Prostate gland (tissue), 2 donors: ENCODE results near the gene ISX.

ENCODE experiments used
- POLR2A ChIP-seq: fragments of 450-650 bp; IDR thresholded peaks from one replicate; pipeline ENCODE4 v1.6.1; 2016; ENCODE audit warnings: antibody characterized with exemption, mild to moderate bottlenecking
- TF ChIP-seq, protein P1 (sequence below), 4 experiments: fragments of 200-600 bp in 2 of 4; fragments of 450-650 bp in 2 of 4; sonication (generic) in 2 of 4; IDR thresholded peaks; 1 replicate in 3 of 4; 2 replicates in 1 of 4; pipeline ENCODE4 v1.5.1; 2016 to 2019; ENCODE audit warnings: antibody characterized with exemption in 4 of 4, mild to moderate bottlenecking in 2 of 4, moderate library complexity in 2 of 4

DNA sequence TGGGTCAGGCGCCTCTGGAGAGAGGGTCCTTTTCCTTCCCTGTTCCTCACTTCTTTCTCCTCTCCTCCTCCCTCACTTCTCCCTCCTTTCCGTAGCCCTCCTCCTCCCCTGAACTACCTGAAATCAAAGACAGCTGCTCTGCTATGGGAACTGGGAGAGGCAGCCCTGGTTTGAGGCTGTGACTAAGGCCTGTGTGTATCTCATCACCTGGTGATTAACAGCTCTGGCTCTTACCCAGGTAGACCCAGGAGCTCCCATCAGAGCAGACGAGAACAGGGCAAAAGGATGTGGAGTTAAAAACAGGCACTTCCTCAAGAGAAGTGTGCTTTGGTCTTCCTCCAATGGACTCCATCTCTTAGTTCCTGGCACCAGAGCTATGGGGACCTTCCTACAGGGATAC is 5.8 kb downstream of the ISX start:
- TF ChIP-seq, protein P1, sequence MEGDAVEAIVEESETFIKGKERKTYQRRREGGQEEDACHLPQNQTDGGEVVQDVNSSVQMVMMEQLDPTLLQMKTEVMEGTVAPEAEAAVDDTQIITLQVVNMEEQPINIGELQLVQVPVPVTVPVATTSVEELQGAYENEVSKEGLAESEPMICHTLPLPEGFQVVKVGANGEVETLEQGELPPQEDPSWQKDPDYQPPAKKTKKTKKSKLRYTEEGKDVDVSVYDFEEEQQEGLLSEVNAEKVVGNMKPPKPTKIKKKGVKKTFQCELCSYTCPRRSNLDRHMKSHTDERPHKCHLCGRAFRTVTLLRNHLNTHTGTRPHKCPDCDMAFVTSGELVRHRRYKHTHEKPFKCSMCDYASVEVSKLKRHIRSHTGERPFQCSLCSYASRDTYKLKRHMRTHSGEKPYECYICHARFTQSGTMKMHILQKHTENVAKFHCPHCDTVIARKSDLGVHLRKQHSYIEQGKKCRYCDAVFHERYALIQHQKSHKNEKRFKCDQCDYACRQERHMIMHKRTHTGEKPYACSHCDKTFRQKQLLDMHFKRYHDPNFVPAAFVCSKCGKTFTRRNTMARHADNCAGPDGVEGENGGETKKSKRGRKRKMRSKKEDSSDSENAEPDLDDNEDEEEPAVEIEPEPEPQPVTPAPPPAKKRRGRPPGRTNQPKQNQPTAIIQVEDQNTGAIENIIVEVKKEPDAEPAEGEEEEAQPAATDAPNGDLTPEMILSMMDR (IDR thresholded peaks at IDR 0.05), result no peak
- no peak for TF ChIP-seq POLR2A
